ENCODE data around the gene VWA7.
"Not testable (repeated sequence)": the region's sequence is repeated elsewhere in the genome, so short reads cannot be mapped to it uniquely, and the experiment has no call there.

The VWA7 gene

GRCh38 chr6:31815025-31815838 lies 38.1 kb upstream of the VWA7 start, which contains the start of the genes HSPA1A and HSPA1L:
Gene HSPA1A (plus strand): TSS chr6:31815543. CDS start chr6:31815757, 214 bp downstream.
Gene HSPA1L (minus strand): TSS chr6:31815283. CDS start chr6:31811972, 3,311 bp downstream.
- no peaks in the 10 kb centered on the region for H3K27me3 ChIP-seq (ENCODE audit: control insufficient read depth, insufficient read depth, low read length)
- peak within 1 kb of the TSS; percentile 97 for H3K4me3 ChIP-seq (ENCODE audit: low read length)
- no peaks in the 10 kb centered on the region for H3K36me3 ChIP-seq (ENCODE audit: control insufficient read depth, insufficient read depth, low read length)
- H3K9ac ChIP-seq (ENCODE audit: low read length) = peak within 1 kb of the TSS; percentile 90
- H3K4me1 ChIP-seq (ENCODE audit: control insufficient read depth, insufficient read depth, low read length) = peaks cover 6% of the 10 kb centered on the region
- peak within 1 kb of the TSS; percentile 97 for H3K27ac ChIP-seq (ENCODE audit: low read depth, low read length)

DNA sequence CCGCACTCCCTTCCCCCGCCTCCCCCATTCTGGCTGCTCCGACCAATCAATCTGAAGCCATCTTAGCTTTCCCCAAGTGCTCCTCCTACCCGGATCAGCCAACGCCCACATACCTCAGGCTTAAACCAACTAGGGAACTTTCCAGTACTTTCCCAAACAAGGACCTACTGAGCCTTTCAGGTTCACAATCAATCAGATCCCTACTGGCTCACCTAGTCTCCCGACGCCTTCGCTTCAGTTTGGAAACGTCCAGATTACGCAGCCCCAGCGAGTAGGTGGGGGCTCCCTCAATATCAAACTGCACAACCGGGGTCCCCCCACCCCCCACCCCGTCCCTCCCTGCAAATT lies 37.5 kb upstream of the VWA7 start:
- Histone ChIP-seq H3K27me3 (ENCODE audit: control insufficient read depth, insufficient read depth, low read length) (no peaks in the 10 kb centered on the region), H3K9ac (ENCODE audit: low read length) (no peak overlapping the region), H3K27ac (ENCODE audit: low read depth, low read length) (peak overlapping the region; percentile 97), H3K4me3 (ENCODE audit: low read length) (peak overlapping the region; percentile 48), H3K36me3 (ENCODE audit: control insufficient read depth, insufficient read depth, low read length) (no peaks in the 10 kb centered on the region), H3K4me1 (ENCODE audit: control insufficient read depth, insufficient read depth, low read length) (peaks cover 6% of the 10 kb centered on the region)

- Histone ChIP-seq H3K36me3 (ENCODE audit: control insufficient read depth, insufficient read depth, low read length) (no peaks in the 10 kb centered on the region), H3K4me1 (ENCODE audit: control insufficient read depth, insufficient read depth, low read length) (peaks cover 6% of the 10 kb centered on the region), H3K4me3 (ENCODE audit: low read length) (peak overlapping the region; percentile 22), H3K9ac (ENCODE audit: low read length) (no peak overlapping the region), H3K27ac (ENCODE audit: low read depth, low read length) (peak overlapping the region; percentile 84), H3K27me3 (ENCODE audit: control insufficient read depth, insufficient read depth, low read length) (no peaks in the 10 kb centered on the region)
Measured at GRCh38 chr6:31813465-31813849, 36.3 kb upstream of the VWA7 start.

GRCh38 chr6:31811645-31812044 lies 34.5 kb upstream of the VWA7 start:
- H3K27me3 ChIP-seq (ENCODE audit: control insufficient read depth, insufficient read depth, low read length) = no peaks in the 10 kb centered on the region
- H3K9ac ChIP-seq (ENCODE audit: low read length) = no peak overlapping the region
- H3K4me1 ChIP-seq (ENCODE audit: control insufficient read depth, insufficient read depth, low read length) = peaks cover 7% of the 10 kb centered on the region
- no peak overlapping the region for H3K27ac ChIP-seq (ENCODE audit: low read depth, low read length)
- no peak overlapping the region for H3K4me3 ChIP-seq (ENCODE audit: low read length)
- no peaks in the 10 kb centered on the region for H3K36me3 ChIP-seq (ENCODE audit: control insufficient read depth, insufficient read depth, low read length)

DNA sequence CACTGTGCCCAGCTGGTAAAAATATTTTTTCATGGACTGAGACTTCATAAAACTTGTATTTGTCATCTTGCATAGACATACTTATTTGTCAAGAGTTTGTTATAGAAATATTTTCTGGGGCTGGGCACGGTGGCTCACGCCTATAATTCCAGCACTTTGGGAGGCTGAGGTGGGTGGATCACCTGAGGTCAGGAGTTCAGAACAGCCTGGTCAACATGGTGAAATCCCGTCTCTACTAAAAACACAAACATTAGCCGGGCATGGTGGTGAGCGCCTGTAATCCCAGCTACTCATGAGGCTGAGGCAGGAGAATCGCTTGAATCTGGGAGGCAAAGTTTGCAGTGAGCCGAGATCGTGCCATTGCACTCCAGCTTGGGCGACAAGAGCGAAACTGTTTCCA lies 31.5 kb upstream of the VWA7 start:
- H3K27ac ChIP-seq (ENCODE audit: low read depth, low read length); H3K27me3 ChIP-seq (ENCODE audit: control insufficient read depth, insufficient read depth, low read length); H3K9ac ChIP-seq (ENCODE audit: low read length): not testable (repeated sequence)

GRCh38 chr6:31806470-31807272 lies 29.5 kb upstream of the VWA7 start, which contains the start of gene LSM2:
Gene LSM2 (minus strand): TSS chr6:31806966. CDS start chr6:31806757, 209 bp downstream.
- peak within 1 kb of the TSS; percentile 89 for H3K4me3 ChIP-seq (ENCODE audit: low read length)
- no peaks in the 10 kb centered on the region for H3K36me3 ChIP-seq (ENCODE audit: control insufficient read depth, insufficient read depth, low read length)
- H3K27me3 ChIP-seq (ENCODE audit: control insufficient read depth, insufficient read depth, low read length) = no peaks in the 10 kb centered on the region
- H3K4me1 ChIP-seq (ENCODE audit: control insufficient read depth, insufficient read depth, low read length) = peaks cover 11% of the 10 kb centered on the region
- peak within 1 kb of the TSS; percentile 75 for H3K9ac ChIP-seq (ENCODE audit: low read length)
- peak within 1 kb of the TSS; percentile 97 for H3K27ac ChIP-seq (ENCODE audit: low read depth, low read length)

More for the DNA sequence above, 31.5 kb upstream of the VWA7 start:
- peaks cover 13% of the 10 kb centered on the region for H3K4me1 ChIP-seq (ENCODE audit: control insufficient read depth, insufficient read depth, low read length)
- H3K4me3 ChIP-seq (ENCODE audit: low read length); H3K36me3 ChIP-seq (ENCODE audit: control insufficient read depth, insufficient read depth, low read length): not testable (repeated sequence)

- Histone ChIP-seq H3K27me3 (ENCODE audit: control insufficient read depth, insufficient read depth, low read length) (no peaks in the 10 kb centered on the region), H3K4me3 (ENCODE audit: low read length) (peak overlapping the region; percentile 89), H3K9ac (ENCODE audit: low read length) (peak overlapping the region; percentile 75), H3K27ac (ENCODE audit: low read depth, low read length) (peak overlapping the region; percentile 97), H3K4me1 (ENCODE audit: control insufficient read depth, insufficient read depth, low read length) (peaks cover 11% of the 10 kb centered on the region), H3K36me3 (ENCODE audit: control insufficient read depth, insufficient read depth, low read length) (no peaks in the 10 kb centered on the region)
Measured at GRCh38 chr6:31805939-31806469, 28.9 kb upstream of the VWA7 start.

GRCh38 chr6:31801031-31801927 lies 24.2 kb upstream of the VWA7 start:
- H3K36me3 ChIP-seq (ENCODE audit: control insufficient read depth, insufficient read depth, low read length); H3K27me3 ChIP-seq (ENCODE audit: control insufficient read depth, insufficient read depth, low read length); H3K4me3 ChIP-seq (ENCODE audit: low read length); H3K27ac ChIP-seq (ENCODE audit: low read depth, low read length); H3K9ac ChIP-seq (ENCODE audit: low read length); H3K4me1 ChIP-seq (ENCODE audit: control insufficient read depth, insufficient read depth, low read length): not testable (repeated sequence)

- H3K4me3 ChIP-seq (ENCODE audit: low read length) = no peak overlapping the region
- H3K4me1 ChIP-seq (ENCODE audit: control insufficient read depth, insufficient read depth, low read length) = peaks cover 4% of the 10 kb centered on the region
- H3K27me3 ChIP-seq (ENCODE audit: control insufficient read depth, insufficient read depth, low read length) = no peaks in the 10 kb centered on the region
- H3K27ac ChIP-seq (ENCODE audit: low read depth, low read length) = no peak overlapping the region
- no peak overlapping the region for H3K9ac ChIP-seq (ENCODE audit: low read length)
- H3K36me3 ChIP-seq (ENCODE audit: control insufficient read depth, insufficient read depth, low read length) = no peaks in the 10 kb centered on the region
Measured at GRCh38 chr6:31799781-31800180, 22.7 kb upstream of the VWA7 start.

- no peak overlapping the region for H3K4me3 ChIP-seq (ENCODE audit: low read length)
- no peak overlapping the region for H3K9ac ChIP-seq (ENCODE audit: low read length)
- no peaks in the 10 kb centered on the region for H3K36me3 ChIP-seq (ENCODE audit: control insufficient read depth, insufficient read depth, low read length)
- no peaks in the 10 kb centered on the region for H3K27me3 ChIP-seq (ENCODE audit: control insufficient read depth, insufficient read depth, low read length)
- no peak overlapping the region for H3K27ac ChIP-seq (ENCODE audit: low read depth, low read length)
- H3K4me1 ChIP-seq (ENCODE audit: control insufficient read depth, insufficient read depth, low read length) = peaks cover 8% of the 10 kb centered on the region
Measured at GRCh38 chr6:31797588-31797987, 20.5 kb upstream of the VWA7 start.

- Histone ChIP-seq H3K4me3 (ENCODE audit: low read length) (no peak overlapping the region), H3K4me1 (ENCODE audit: control insufficient read depth, insufficient read depth, low read length) (peaks cover 8% of the 10 kb centered on the region), H3K27ac (ENCODE audit: low read depth, low read length) (no peak overlapping the region), H3K9ac (ENCODE audit: low read length) (no peak overlapping the region), H3K27me3 (ENCODE audit: control insufficient read depth, insufficient read depth, low read length) (no peaks in the 10 kb centered on the region), H3K36me3 (ENCODE audit: control insufficient read depth, insufficient read depth, low read length) (no peaks in the 10 kb centered on the region)
Measured at GRCh38 chr6:31796993-31797385, 19.9 kb upstream of the VWA7 start.
